ENCODE results near the gene TMCO6.

The TMCO6 gene

GRCh38 chr5:140677947-140678346, 38.7 kb downstream of the TMCO6 start:
- no peak overlapping the region for H3K27ac ChIP-seq
- TF ChIP-seq CTCF (conservative IDR thresholded peaks at IDR 0.05): no peak

- TF ChIP-seq CTCF (conservative IDR thresholded peaks at IDR 0.05): no peak
- no peak overlapping the region for H3K27ac ChIP-seq
Observed at GRCh38 chr5:140678993-140679392, 39.7 kb downstream of the TMCO6 start.

- no peak for TF ChIP-seq CTCF (conservative IDR thresholded peaks at IDR 0.05)
- H3K27ac ChIP-seq: peak overlapping the region; percentile 85
Observed at GRCh38 chr5:140690376-140690932, 51.2 kb downstream of the TMCO6 start.

GRCh38 chr5:140690941-140691924, 52.0 kb downstream of the TMCO6 start, which contains the start of the genes HARS1 and HARS2:
Gene HARS1, minus strand, starts transcription at chr5:140691370. Its CDS starts 66 bp downstream, at chr5:140691304.
Gene HARS2, plus strand, starts transcription at chr5:140691455. Its CDS starts 194 bp downstream, at chr5:140691649.
- TF ChIP-seq CTCF (conservative IDR thresholded peaks at IDR 0.05): no peak
- H3K27ac ChIP-seq: peak within 1 kb of the TSS; percentile 85

- H3K27ac ChIP-seq: no peak overlapping the region
- no peak for TF ChIP-seq CTCF (conservative IDR thresholded peaks at IDR 0.05)
Observed at GRCh38 chr5:140694276-140694675, 55.0 kb downstream of the TMCO6 start.

All from VCaP (cell line).